ENCODE results near the gene WBP4. TPM values are rescaled to one million over a fixed set of nuclear protein-coding genes. Genes with fewer than 3 reads are reported as not detected.

The WBP4 gene
- polyA plus RNA-seq, 1 of the 3 experiments (the other 2 are of a cell fraction), result 6.4 TPM

GRCh38 chr13:41074523-41074922 is 13.2 kb downstream of the WBP4 start:
- DNase-seq, result no peak
- CTCF ChIA-PET, result interaction anchor here (0.7 to 1.7 kb wide), 11 partner anchors 13 to 578 kb away, joined by 3 to 5 read pairs (median 4); no protein-coding TSS in a partner anchor
- H2AFZ ChIP-seq (ENCODE audit: low read depth), result no peak overlapping the region
- H3K9me2 ChIP-seq, result no peaks in the 10 kb centered on the region
- H3K27me3 ChIP-seq (ENCODE audit: insufficient read depth), result no peaks in the 10 kb centered on the region
- no peaks in the 10 kb centered on the region for H4K20me1 ChIP-seq (ENCODE audit: insufficient read depth)
- peaks cover 48 to 84% of the 10 kb centered on the region in 2 experiments for H3K36me3 ChIP-seq (replicated peaks in 1 of 2; ENCODE audit: control insufficient read depth in 1 of 2, insufficient read depth in 2 of 2, low read length in 1 of 2)
- POLR2A ChIA-PET, result no interaction called here
- 91% methylated on average over 9 of the region's 9 CpGs for WGBS (ENCODE audit: low lambda C conversion rate)
- no peaks in the 10 kb centered on the region for H3K4me1 ChIP-seq (ENCODE audit: control insufficient read depth in 1 of 2, insufficient read depth in 2 of 2, low read depth in 1 of 2, low read length in 1 of 2)
- H3K4me2 ChIP-seq, result no peak overlapping the region
- no peak overlapping the region for H3K9ac ChIP-seq
- H3K27ac ChIP-seq (ENCODE audit: low read depth in 2 of 2, low read length in 1 of 2), result no peak overlapping the region
- no peaks in the 10 kb centered on the region for H3K79me2 ChIP-seq (ENCODE audit: insufficient read depth)
- H3F3A ChIP-seq (replicated peaks; ENCODE audit: insufficient read depth), result no peaks in the 10 kb centered on the region
- H3K4me3 ChIP-seq (ENCODE audit: low read depth in 2 of 2, low read length in 1 of 2), result no peak overlapping the region
- TF ChIP-seq USF1 (IDR thresholded peaks at IDR 0.05; ENCODE audit: borderline replicate concordance, low read depth) (no peak), GABPA (IDR thresholded peaks at IDR 0.05; ENCODE audit: low read depth) (no peak), FOXJ3 (CRISPR knock-in tag; IDR thresholded peaks at IDR 0.05) (no peak), IRF3 (IDR thresholded peaks at IDR 0.05; ENCODE audit: low read depth, low read length) (no peak), SIN3A (IDR thresholded peaks at IDR 0.05; ENCODE audit: borderline replicate concordance, low read depth, low read length) (no peak), FOXM1 (IDR thresholded peaks at IDR 0.05; ENCODE audit: low read depth) (no peak), JUND (IDR thresholded peaks at IDR 0.05) (no peak), RXRA (IDR thresholded peaks at IDR 0.05; ENCODE audit: borderline replicate concordance, low read depth) (no peak), ZBTB33 (IDR thresholded peaks at IDR 0.05; ENCODE audit: borderline replicate concordance, low read depth) (no peak)
- H3K9me3 ChIP-seq, result no peaks in the 10 kb centered on the region

GRCh38 chr13:41075034-41075433 is 13.7 kb downstream of the WBP4 start:
- no peak overlapping the region for H3K9ac ChIP-seq
- 50% methylated on average over 1 of the region's 1 CpG for WGBS (ENCODE audit: low lambda C conversion rate)
- ChIA-PET CTCF (interaction anchor here (0.7 to 1.6 kb wide), 8 partner anchors 16 to 578 kb away, joined by 3 to 5 read pairs (median 4); no protein-coding TSS in a partner anchor), POLR2A (no interaction called here)
- H3K9me3 ChIP-seq, result no peaks in the 10 kb centered on the region
- no peaks in the 10 kb centered on the region for H4K20me1 ChIP-seq (ENCODE audit: insufficient read depth)
- H3K36me3 ChIP-seq (replicated peaks in 1 of 2; ENCODE audit: control insufficient read depth in 1 of 2, insufficient read depth in 2 of 2, low read length in 1 of 2), result peaks cover 45 to 83% of the 10 kb centered on the region in 2 experiments
- no peaks in the 10 kb centered on the region for H3K4me1 ChIP-seq (ENCODE audit: control insufficient read depth in 1 of 2, insufficient read depth in 2 of 2, low read depth in 1 of 2, low read length in 1 of 2)
- no peak overlapping the region for H2AFZ ChIP-seq (ENCODE audit: low read depth)
- H3K27me3 ChIP-seq (ENCODE audit: insufficient read depth), result no peaks in the 10 kb centered on the region
- no peaks in the 10 kb centered on the region for H3K79me2 ChIP-seq (ENCODE audit: insufficient read depth)
- peak; percentile 66 for DNase-seq
- no peaks in the 10 kb centered on the region for H3K9me2 ChIP-seq
- no peak overlapping the region for H3K4me3 ChIP-seq (ENCODE audit: low read depth in 2 of 2, low read length in 1 of 2)
- H3K4me2 ChIP-seq, result no peak overlapping the region
- no peaks in the 10 kb centered on the region for H3F3A ChIP-seq (replicated peaks; ENCODE audit: insufficient read depth)
- no peak overlapping the region for H3K27ac ChIP-seq (ENCODE audit: low read depth in 2 of 2, low read length in 1 of 2)
- TF ChIP-seq MAX (IDR thresholded peaks at IDR 0.05; ENCODE audit: low read depth), result no peak
- no peak for TF ChIP-seq PBX3 (IDR thresholded peaks at IDR 0.05)
- no peak for TF ChIP-seq RFX5 (IDR thresholded peaks at IDR 0.05; ENCODE audit: low read length)
- no peak for TF ChIP-seq CHD2 (IDR thresholded peaks at IDR 0.05; ENCODE audit: low read length, partially characterized antibody)
- TF ChIP-seq USF1 (IDR thresholded peaks at IDR 0.05; ENCODE audit: borderline replicate concordance, low read depth), result no peak
- TF ChIP-seq POLR2AphosphoS5 (IDR thresholded peaks at IDR 0.05; ENCODE audit: low read depth, low read length), result no peak
- TF ChIP-seq ELF1 (IDR thresholded peaks at IDR 0.05), result no peak
- no peak for TF ChIP-seq FOXJ3 (CRISPR knock-in tag; IDR thresholded peaks at IDR 0.05)
- peak; percentile 75 for TF ChIP-seq CTCF (IDR thresholded peaks at IDR 0.05)
- no peak for TF ChIP-seq USF2 (IDR thresholded peaks at IDR 0.05; ENCODE audit: borderline replicate concordance, low read depth, low read length)
- TF ChIP-seq TEAD4 (IDR thresholded peaks at IDR 0.05; ENCODE audit: borderline replicate concordance, insufficient read depth), result no peak
